ENCODE data around the gene CMTM8.

CMTM8 gene

DNA sequence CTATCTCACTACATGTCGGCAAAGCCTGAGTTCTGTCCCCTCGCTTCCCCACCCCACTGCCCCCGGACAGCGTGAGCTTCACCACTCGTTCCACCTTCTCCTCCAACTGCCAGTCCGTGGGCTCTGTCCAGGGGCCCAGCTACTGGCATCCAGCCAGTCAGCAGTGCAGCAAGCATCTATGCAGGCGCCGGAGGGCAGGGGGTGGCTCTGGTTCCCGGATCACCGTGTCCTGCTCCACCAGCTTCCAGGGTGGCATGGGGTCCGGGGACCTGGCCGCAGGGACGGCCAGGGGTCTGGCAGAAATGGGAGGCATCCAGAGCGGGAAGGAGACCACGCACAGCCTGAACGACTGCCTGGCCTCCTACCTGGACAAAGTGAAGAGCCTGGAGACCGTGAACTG, 20.4 kb downstream of the CMTM8 start:
- TF ChIP-seq POLR2AphosphoS5 (IDR thresholded peaks at IDR 0.05; ENCODE audit: low read depth, low read length) (no peak), TAF1 (IDR thresholded peaks at IDR 0.05; ENCODE audit: borderline replicate concordance, insufficient read depth, low read length) (no peak), FOXP2 (optimal IDR thresholded peaks at IDR 0.05; ENCODE audit: borderline replicate concordance, extremely low read depth, extremely low read length, insufficient read depth) (no peak), SIN3A (IDR thresholded peaks at IDR 0.05; ENCODE audit: borderline replicate concordance, insufficient read depth, low read length) (no peak)
- TF ChIP-seq, protein P1, sequence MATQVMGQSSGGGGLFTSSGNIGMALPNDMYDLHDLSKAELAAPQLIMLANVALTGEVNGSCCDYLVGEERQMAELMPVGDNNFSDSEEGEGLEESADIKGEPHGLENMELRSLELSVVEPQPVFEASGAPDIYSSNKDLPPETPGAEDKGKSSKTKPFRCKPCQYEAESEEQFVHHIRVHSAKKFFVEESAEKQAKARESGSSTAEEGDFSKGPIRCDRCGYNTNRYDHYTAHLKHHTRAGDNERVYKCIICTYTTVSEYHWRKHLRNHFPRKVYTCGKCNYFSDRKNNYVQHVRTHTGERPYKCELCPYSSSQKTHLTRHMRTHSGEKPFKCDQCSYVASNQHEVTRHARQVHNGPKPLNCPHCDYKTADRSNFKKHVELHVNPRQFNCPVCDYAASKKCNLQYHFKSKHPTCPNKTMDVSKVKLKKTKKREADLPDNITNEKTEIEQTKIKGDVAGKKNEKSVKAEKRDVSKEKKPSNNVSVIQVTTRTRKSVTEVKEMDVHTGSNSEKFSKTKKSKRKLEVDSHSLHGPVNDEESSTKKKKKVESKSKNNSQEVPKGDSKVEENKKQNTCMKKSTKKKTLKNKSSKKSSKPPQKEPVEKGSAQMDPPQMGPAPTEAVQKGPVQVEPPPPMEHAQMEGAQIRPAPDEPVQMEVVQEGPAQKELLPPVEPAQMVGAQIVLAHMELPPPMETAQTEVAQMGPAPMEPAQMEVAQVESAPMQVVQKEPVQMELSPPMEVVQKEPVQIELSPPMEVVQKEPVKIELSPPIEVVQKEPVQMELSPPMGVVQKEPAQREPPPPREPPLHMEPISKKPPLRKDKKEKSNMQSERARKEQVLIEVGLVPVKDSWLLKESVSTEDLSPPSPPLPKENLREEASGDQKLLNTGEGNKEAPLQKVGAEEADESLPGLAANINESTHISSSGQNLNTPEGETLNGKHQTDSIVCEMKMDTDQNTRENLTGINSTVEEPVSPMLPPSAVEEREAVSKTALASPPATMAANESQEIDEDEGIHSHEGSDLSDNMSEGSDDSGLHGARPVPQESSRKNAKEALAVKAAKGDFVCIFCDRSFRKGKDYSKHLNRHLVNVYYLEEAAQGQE (IDR thresholded peaks at IDR 0.05; ENCODE audit: insufficient read depth in 1 of 2, low read depth in 2 of 2, low read length in 2 of 2) = no peak

DNA sequence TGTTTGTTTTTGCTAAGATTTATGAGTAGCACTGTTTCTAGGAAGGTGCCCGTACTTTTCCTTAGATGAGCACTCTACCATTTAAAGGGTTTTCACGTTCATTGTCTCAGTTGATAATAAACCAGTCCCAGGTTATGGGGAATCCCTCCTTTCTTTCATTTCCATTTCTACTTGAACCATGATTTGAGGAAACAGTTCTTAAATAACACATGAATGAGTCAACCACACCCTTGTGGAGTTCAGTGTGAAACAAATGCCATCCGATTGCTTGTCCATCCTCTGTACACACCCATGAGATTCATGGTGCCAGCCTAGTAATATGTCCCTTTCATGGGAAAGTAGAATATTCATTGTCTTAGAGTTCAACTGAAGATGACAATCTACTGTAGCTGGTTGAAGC, 23.1 kb downstream of the CMTM8 start:
- TF ChIP-seq, protein P1 (IDR thresholded peaks at IDR 0.05; ENCODE audit: insufficient read depth in 1 of 2, low read depth in 2 of 2, low read length in 2 of 2) = no peak
- no peak for TF ChIP-seq FOXP2 (optimal IDR thresholded peaks at IDR 0.05; ENCODE audit: borderline replicate concordance, extremely low read depth, extremely low read length, insufficient read depth)
- TF ChIP-seq SIN3A (IDR thresholded peaks at IDR 0.05; ENCODE audit: borderline replicate concordance, insufficient read depth, low read length) = no peak
- TF ChIP-seq POLR2AphosphoS5 (IDR thresholded peaks at IDR 0.05; ENCODE audit: low read depth, low read length) = no peak
- no peak for TF ChIP-seq TAF1 (IDR thresholded peaks at IDR 0.05; ENCODE audit: borderline replicate concordance, insufficient read depth, low read length)

DNA sequence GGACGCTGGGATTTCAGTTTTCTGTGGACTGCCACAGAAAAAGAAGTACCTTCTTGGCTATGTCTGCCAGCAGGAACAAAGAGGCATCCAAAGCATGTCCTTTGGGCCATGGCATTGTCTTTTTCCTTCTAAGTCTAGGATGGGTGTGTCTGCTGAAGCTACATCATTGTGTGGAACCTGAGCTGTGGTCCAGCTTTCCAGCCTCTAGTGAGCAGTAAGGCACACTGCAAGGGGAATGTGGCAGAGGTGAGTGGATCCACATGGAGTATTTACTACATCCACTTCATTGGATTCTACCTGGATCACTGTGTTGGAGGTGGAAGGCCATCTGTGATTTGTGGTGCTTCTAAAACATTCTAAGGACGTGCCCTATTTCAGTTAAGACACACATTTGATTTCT, 23.7 kb downstream of the CMTM8 start:
- TF ChIP-seq TAF1 (IDR thresholded peaks at IDR 0.05; ENCODE audit: borderline replicate concordance, insufficient read depth, low read length) (no peak), SIN3A (IDR thresholded peaks at IDR 0.05; ENCODE audit: borderline replicate concordance, insufficient read depth, low read length) (no peak), FOXP2 (optimal IDR thresholded peaks at IDR 0.05; ENCODE audit: borderline replicate concordance, extremely low read depth, extremely low read length, insufficient read depth) (no peak), POLR2AphosphoS5 (IDR thresholded peaks at IDR 0.05; ENCODE audit: low read depth, low read length) (no peak)
- TF ChIP-seq, protein P1 (IDR thresholded peaks at IDR 0.05; ENCODE audit: insufficient read depth in 1 of 2, low read depth in 2 of 2, low read length in 2 of 2) = no peak

GRCh38 chr3:32274306-32274705, 35.8 kb downstream of the CMTM8 start:
- TF ChIP-seq SIN3A (IDR thresholded peaks at IDR 0.05; ENCODE audit: borderline replicate concordance, insufficient read depth, low read length) (no peak), FOXP2 (optimal IDR thresholded peaks at IDR 0.05; ENCODE audit: borderline replicate concordance, extremely low read depth, extremely low read length, insufficient read depth) (no peak), TAF1 (IDR thresholded peaks at IDR 0.05; ENCODE audit: borderline replicate concordance, insufficient read depth, low read length) (no peak), POLR2AphosphoS5 (IDR thresholded peaks at IDR 0.05; ENCODE audit: low read depth, low read length) (no peak)
- TF ChIP-seq, protein P1 (IDR thresholded peaks at IDR 0.05; ENCODE audit: insufficient read depth in 1 of 2, low read depth in 2 of 2, low read length in 2 of 2) = no peak

- TF ChIP-seq, protein P1 (IDR thresholded peaks at IDR 0.05; ENCODE audit: insufficient read depth in 1 of 2, low read depth in 2 of 2, low read length in 2 of 2) = no peak
- TF ChIP-seq TAF1 (IDR thresholded peaks at IDR 0.05; ENCODE audit: borderline replicate concordance, insufficient read depth, low read length) (no peak), SIN3A (IDR thresholded peaks at IDR 0.05; ENCODE audit: borderline replicate concordance, insufficient read depth, low read length) (no peak), FOXP2 (optimal IDR thresholded peaks at IDR 0.05; ENCODE audit: borderline replicate concordance, extremely low read depth, extremely low read length, insufficient read depth) (no peak), POLR2AphosphoS5 (IDR thresholded peaks at IDR 0.05; ENCODE audit: low read depth, low read length) (no peak)
Observed at GRCh38 chr3:32275506-32275905, 37.0 kb downstream of the CMTM8 start.
